ENCODE results near the gene PSMB7.

DNA sequence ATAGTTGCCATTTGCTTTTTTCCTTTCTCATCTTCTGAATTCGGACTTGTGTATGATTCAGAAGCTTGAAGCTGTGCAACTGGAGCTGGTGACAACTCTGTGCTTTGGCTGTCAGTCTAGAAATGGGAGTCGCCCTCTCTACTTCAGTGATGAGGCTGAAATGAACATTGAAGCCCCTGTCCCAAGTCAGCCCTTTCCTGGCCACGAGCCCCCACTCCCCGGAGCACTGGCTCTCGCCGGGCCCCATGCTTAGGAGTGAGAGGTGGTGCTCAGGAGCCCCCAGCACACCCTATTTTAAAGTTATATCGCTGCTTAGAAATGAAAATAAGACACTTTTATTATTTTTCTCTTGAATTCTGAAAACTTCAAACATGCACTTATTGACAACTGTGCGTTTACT, 66.0 kb downstream of the PSMB7 start:
- TF ChIP-seq, protein P1, sequence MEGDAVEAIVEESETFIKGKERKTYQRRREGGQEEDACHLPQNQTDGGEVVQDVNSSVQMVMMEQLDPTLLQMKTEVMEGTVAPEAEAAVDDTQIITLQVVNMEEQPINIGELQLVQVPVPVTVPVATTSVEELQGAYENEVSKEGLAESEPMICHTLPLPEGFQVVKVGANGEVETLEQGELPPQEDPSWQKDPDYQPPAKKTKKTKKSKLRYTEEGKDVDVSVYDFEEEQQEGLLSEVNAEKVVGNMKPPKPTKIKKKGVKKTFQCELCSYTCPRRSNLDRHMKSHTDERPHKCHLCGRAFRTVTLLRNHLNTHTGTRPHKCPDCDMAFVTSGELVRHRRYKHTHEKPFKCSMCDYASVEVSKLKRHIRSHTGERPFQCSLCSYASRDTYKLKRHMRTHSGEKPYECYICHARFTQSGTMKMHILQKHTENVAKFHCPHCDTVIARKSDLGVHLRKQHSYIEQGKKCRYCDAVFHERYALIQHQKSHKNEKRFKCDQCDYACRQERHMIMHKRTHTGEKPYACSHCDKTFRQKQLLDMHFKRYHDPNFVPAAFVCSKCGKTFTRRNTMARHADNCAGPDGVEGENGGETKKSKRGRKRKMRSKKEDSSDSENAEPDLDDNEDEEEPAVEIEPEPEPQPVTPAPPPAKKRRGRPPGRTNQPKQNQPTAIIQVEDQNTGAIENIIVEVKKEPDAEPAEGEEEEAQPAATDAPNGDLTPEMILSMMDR (IDR thresholded peaks at IDR 0.05; ENCODE audit: insufficient read depth, low read length, poor library complexity, severe bottlenecking) = no peak
- no peak for TF ChIP-seq EZH2phosphoT487 (conservative IDR thresholded peaks at IDR 0.05; ENCODE audit: low read length)
